ENCODE results near the gene MISP3.

DNA sequence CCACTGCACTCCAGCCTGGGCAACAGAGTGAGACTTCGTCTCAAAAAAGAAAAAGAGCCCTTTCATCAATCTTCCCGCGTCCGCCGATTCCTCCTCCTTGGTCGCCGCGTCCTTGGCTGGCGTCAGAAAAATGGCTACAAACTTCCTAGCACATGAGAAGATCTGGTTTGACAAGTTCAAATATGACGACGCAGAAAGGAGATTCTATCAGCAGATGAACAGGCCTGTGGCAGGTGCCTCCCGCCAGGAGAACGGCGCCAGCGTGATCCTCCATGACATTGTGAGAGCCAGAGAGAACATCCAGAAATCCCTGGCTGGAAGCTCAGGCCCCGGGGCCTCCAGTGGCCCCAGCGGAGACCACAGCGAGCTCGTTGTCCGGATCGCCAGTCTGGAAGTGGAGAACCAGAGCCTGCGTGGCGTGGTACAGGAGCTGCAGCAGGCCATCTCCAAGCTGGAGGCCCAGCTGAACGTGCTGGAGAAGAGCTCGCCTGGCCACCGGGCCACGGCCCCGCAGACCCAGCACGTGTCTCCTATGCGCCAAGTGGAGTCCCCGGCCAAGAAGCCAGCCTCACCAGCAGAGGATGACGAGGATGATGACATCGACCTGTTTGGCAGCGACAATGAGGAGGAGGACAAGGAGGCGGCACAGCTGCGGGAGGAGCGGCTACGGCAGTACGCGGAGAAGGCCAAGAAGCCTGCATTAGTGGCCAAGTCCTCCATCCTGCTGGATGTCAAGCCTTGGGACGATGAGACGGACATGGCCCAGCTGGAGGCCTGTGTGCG is 2.1 kb upstream of the MISP3 start:
- TF ChIP-seq RAD21 (conservative IDR thresholded peaks at IDR 0.05 in 1 of 2, IDR thresholded peaks at IDR 0.05 in 1 of 2) = no peak
- TF ChIP-seq, protein P1, sequence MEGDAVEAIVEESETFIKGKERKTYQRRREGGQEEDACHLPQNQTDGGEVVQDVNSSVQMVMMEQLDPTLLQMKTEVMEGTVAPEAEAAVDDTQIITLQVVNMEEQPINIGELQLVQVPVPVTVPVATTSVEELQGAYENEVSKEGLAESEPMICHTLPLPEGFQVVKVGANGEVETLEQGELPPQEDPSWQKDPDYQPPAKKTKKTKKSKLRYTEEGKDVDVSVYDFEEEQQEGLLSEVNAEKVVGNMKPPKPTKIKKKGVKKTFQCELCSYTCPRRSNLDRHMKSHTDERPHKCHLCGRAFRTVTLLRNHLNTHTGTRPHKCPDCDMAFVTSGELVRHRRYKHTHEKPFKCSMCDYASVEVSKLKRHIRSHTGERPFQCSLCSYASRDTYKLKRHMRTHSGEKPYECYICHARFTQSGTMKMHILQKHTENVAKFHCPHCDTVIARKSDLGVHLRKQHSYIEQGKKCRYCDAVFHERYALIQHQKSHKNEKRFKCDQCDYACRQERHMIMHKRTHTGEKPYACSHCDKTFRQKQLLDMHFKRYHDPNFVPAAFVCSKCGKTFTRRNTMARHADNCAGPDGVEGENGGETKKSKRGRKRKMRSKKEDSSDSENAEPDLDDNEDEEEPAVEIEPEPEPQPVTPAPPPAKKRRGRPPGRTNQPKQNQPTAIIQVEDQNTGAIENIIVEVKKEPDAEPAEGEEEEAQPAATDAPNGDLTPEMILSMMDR (IDR thresholded peaks at IDR 0.05) = no peak
- TF ChIP-seq SMC3 (IDR thresholded peaks at IDR 0.05) = no peak
- TF ChIP-seq, protein P2, sequence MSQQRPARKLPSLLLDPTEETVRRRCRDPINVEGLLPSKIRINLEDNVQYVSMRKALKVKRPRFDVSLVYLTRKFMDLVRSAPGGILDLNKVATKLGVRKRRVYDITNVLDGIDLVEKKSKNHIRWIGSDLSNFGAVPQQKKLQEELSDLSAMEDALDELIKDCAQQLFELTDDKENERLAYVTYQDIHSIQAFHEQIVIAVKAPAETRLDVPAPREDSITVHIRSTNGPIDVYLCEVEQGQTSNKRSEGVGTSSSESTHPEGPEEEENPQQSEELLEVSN (IDR thresholded peaks at IDR 0.05; ENCODE audit: borderline replicate concordance, low read depth) = no peak
- no peak for TF ChIP-seq POLR2A (IDR thresholded peaks at IDR 0.05; ENCODE audit: low read length)
- no peak for TF ChIP-seq RNF2 (IDR thresholded peaks at IDR 0.05; ENCODE audit: borderline replicate concordance, low read depth)
- TF ChIP-seq RCOR1 (IDR thresholded peaks at IDR 0.05; ENCODE audit: low read depth, low read length) = no peak
- no peak for TF ChIP-seq CEBPB (IDR thresholded peaks at IDR 0.05)
- TF ChIP-seq RFX5 (IDR thresholded peaks at IDR 0.05) = no peak
- no peak for TF ChIP-seq MAX (IDR thresholded peaks at IDR 0.05)
- no peak for TF ChIP-seq EP300 (IDR thresholded peaks at IDR 0.05)
